Measurements from ENCODE around the gene DLGAP3. TPM values are rescaled to one million over a fixed set of nuclear protein-coding genes. Genes with fewer than 3 reads are reported as not detected.

DLGAP3 gene
- total and polyA plus RNA-seq, 9 donors = 0.05 to 0.62 (median 0.18) TPM

- TF ChIP-seq CTCF (IDR thresholded peaks at IDR 0.05) (no peak), EP300 (IDR thresholded peaks at IDR 0.05) (no peak), POLR2A (IDR thresholded peaks at IDR 0.05) (no peak)
- 64 to 73% (median 70%) methylated on average over 4 of the region's 4 CpGs for WGBS, 3 donors
- Histone ChIP-seq H3K4me1 (ENCODE audit: insufficient read depth) (no peaks in the 10 kb centered on the region), H3K9me3 (no peaks in the 10 kb centered on the region), H3K4me3 (no peak overlapping the region), H3K36me3 (no peaks in the 10 kb centered on the region), H3K27ac (no peak overlapping the region), H3K27me3 (no peaks in the 10 kb centered on the region)
- DNase-seq = no peak
- intact Hi-C loops (cut with DNase I) = no loop called here
These were observed 19.0 kb downstream of the DLGAP3 start for GRCh38 chr1:34910425-34910824.

- intact Hi-C loops (cut with DNase I) = no loop called here
- WGBS, 3 donors = 56 to 72% (median 61%) methylated on average over 3 of the region's 3 CpGs
- H3K9me3 ChIP-seq = no peaks in the 10 kb centered on the region
- no peak overlapping the region for H3K27ac ChIP-seq
- H3K36me3 ChIP-seq = no peaks in the 10 kb centered on the region
- no peaks in the 10 kb centered on the region for H3K27me3 ChIP-seq
- no peak overlapping the region for H3K4me3 ChIP-seq
- TF ChIP-seq CTCF (IDR thresholded peaks at IDR 0.05) = no peak
- TF ChIP-seq POLR2A (IDR thresholded peaks at IDR 0.05) = no peak
- TF ChIP-seq EP300 (IDR thresholded peaks at IDR 0.05) = no peak
- H3K4me1 ChIP-seq (ENCODE audit: insufficient read depth) = no peaks in the 10 kb centered on the region
- no peak for DNase-seq
These were observed 21.1 kb downstream of the DLGAP3 start for GRCh38 chr1:34908369-34908768.

GRCh38 chr1:34907487-34908090 lies 21.9 kb downstream of the DLGAP3 start:
- no peaks in the 10 kb centered on the region for H3K4me1 ChIP-seq (ENCODE audit: insufficient read depth)
- no peak overlapping the region for H3K4me3 ChIP-seq
- intact Hi-C loops (cut with DNase I) = no loop called here
- H3K27me3 ChIP-seq = no peaks in the 10 kb centered on the region
- 56 to 66% (median 56%) methylated on average over 5 of the region's 5 CpGs for WGBS, 3 donors
- H3K36me3 ChIP-seq = no peaks in the 10 kb centered on the region
- no peak for TF ChIP-seq EP300 (IDR thresholded peaks at IDR 0.05)
- no peak for TF ChIP-seq POLR2A (IDR thresholded peaks at IDR 0.05)
- TF ChIP-seq CTCF (IDR thresholded peaks at IDR 0.05) = no peak
- DNase-seq = no peak
- H3K9me3 ChIP-seq = no peaks in the 10 kb centered on the region
- no peak overlapping the region for H3K27ac ChIP-seq

GRCh38 chr1:34906756-34907155 lies 22.7 kb downstream of the DLGAP3 start:
- no peak overlapping the region for H3K27ac ChIP-seq
- no peaks in the 10 kb centered on the region for H3K36me3 ChIP-seq
- no peaks in the 10 kb centered on the region for H3K9me3 ChIP-seq
- DNase-seq = no peak
- intact Hi-C loops (cut with DNase I) = no loop called here
- 65 to 69% (median 67%) methylated on average over 4 of the region's 4 CpGs for WGBS, 3 donors
- H3K4me3 ChIP-seq = no peak overlapping the region
- no peaks in the 10 kb centered on the region for H3K27me3 ChIP-seq
- H3K4me1 ChIP-seq (ENCODE audit: insufficient read depth) = no peaks in the 10 kb centered on the region
- no peak for TF ChIP-seq POLR2A (IDR thresholded peaks at IDR 0.05)
- no peak for TF ChIP-seq EP300 (IDR thresholded peaks at IDR 0.05)
- TF ChIP-seq CTCF (IDR thresholded peaks at IDR 0.05) = no peak

Data from ovary (tissue), 9 donors.